Hepatocyte (in vitro differentiated cells): ENCODE measurements around the gene POLG. TPM values are rescaled to one million over a fixed set of nuclear protein-coding genes. Genes with fewer than 3 reads are reported as not detected.

Experiments
- DNase-seq: peaks from one replicate; pipeline ENCODE4 v3.0.0-alpha.2; 2016; ENCODE audit warnings: low spot score
- H2AFZ ChIP-seq: fragments of 200-600 bp; sonication (generic); 2 replicates; pipeline ENCODE4 v1.6.0; 2016; ENCODE audit warnings: antibody characterized with exemption, mild to moderate bottlenecking
- H3K27ac ChIP-seq: fragments of 200-600 bp; sonication (generic); 2 replicates; pipeline ENCODE4 v1.5.1; 2016; ENCODE audit warnings: mild to moderate bottlenecking
- H3K27me3 ChIP-seq: fragments of 200-600 bp; sonication (generic); 2 replicates; pipeline ENCODE4 v1.6.1; 2016
- H3K36me3 ChIP-seq: fragments of 200-600 bp; sonication (generic); replicated peaks from 2 replicates; pipeline ENCODE4 v1.5.1; 2016; ENCODE audit warnings: low read depth; ENCODE audit not compliant: insufficient read depth
- H3K4me1 ChIP-seq: fragments of 200-600 bp; sonication (generic); 2 replicates; pipeline ENCODE4 v1.5.1; 2016; ENCODE audit warnings: mild to moderate bottlenecking, moderate library complexity; ENCODE audit not compliant: insufficient read depth
- H3K4me2 ChIP-seq: fragments of 200-600 bp; sonication (generic); 2 replicates; pipeline ENCODE4 v1.6.0; 2016
- H3K4me3 ChIP-seq: fragments of 200-600 bp; sonication (generic); 2 replicates; pipeline ENCODE4 v1.5.1; 2016; ENCODE audit warnings: mild to moderate bottlenecking
- H3K79me2 ChIP-seq: fragments of 200-600 bp; sonication (generic); 2 replicates; pipeline ENCODE4 v1.6.0; 2017; ENCODE audit warnings: mild to moderate bottlenecking
- H3K9me2 ChIP-seq: fragments of 200-600 bp; sonication (generic); replicated peaks from 2 replicates; pipeline ENCODE4 v1.6.0; 2017; ENCODE audit warnings: mild to moderate bottlenecking; ENCODE audit not compliant: insufficient read depth
- H3K9me3 ChIP-seq: fragments of 200-600 bp; sonication (generic); 2 replicates; pipeline ENCODE4 v1.5.1; 2016; ENCODE audit warnings: low read depth, mild to moderate bottlenecking
- H4K20me1 ChIP-seq: fragments of 200-600 bp; sonication (generic); 2 replicates; pipeline ENCODE4 v1.6.0; 2016; ENCODE audit warnings: mild to moderate bottlenecking; ENCODE audit not compliant: insufficient read depth, poor library complexity, severe bottlenecking
- CTCF ChIP-seq: fragments of 200-600 bp; sonication (generic); IDR thresholded peaks from 2 replicates; pipeline ENCODE4 v1.5.1; 2016; ENCODE audit warnings: antibody characterized with exemption, mild to moderate bottlenecking; ENCODE audit not compliant: poor library complexity
- EZH2 ChIP-seq: fragments of 200-600 bp; sonication (generic); IDR thresholded peaks from 2 replicates; pipeline ENCODE4 v1.6.1; 2016; ENCODE audit warnings: antibody characterized with exemption, mild to moderate bottlenecking, borderline replicate concordance
- EZH2phosphoT487 ChIP-seq: fragments of 200-600 bp; sonication (generic); IDR thresholded peaks from one replicate; pipeline ENCODE4 v1.6.1; 2018; ENCODE audit warnings: antibody characterized with exemption, mild to moderate bottlenecking, low read depth, moderate library complexity; ENCODE audit not compliant: unreplicated experiment, severe bottlenecking
- WGBS: methylation state at CpG from one replicate; pipeline ENCODE4 v1.1.6; 2016; ENCODE audit warnings: low lambda C conversion rate; ENCODE audit errors: missing lambda C conversion rate; 5-methylcytosine and 5-hydroxymethylcytosine counted together
- polyA plus RNA-seq: library from polyadenylated mRNA; unstranded; fragments of >200 nt; fragmentation: Nextera tagmentation; extraction: Ambion mirVana; gene quantifications from 2 replicates; pipeline ENCODE4 v1.2.1, GENCODE V29; 2016
- total RNA-seq: library from RNA; depleted of rRNA; stranded (reverse); fragments of >200 nt; gene quantifications from 2 replicates; pipeline ENCODE4 v1.2.3, GENCODE V29; 2014

Gene POLG
- total and polyA plus RNA-seq, 2 experiments from 2014 or later = 34.0 to 54.0 TPM

GRCh38 chr15:89365462-89366065, 30.9 kb upstream of the POLG start:
- no peaks in the 10 kb centered on the region for H3K36me3 ChIP-seq
- peaks cover 99% of the 10 kb centered on the region for H3K27me3 ChIP-seq
- H3K4me3 ChIP-seq = no peak overlapping the region
- H3K27ac ChIP-seq = no peak overlapping the region
- H3K4me2 ChIP-seq = no peak overlapping the region
- peaks cover 7% of the 10 kb centered on the region for H3K4me1 ChIP-seq
- TF ChIP-seq EZH2 (no peak), EZH2phosphoT487 (no peak), CTCF (no peak)
- DNase-seq = no peak
- 28% methylated on average over 18 of the region's 22 CpGs for WGBS
- no peaks in the 10 kb centered on the region for H4K20me1 ChIP-seq
- no peaks in the 10 kb centered on the region for H3K9me2 ChIP-seq
- no peak overlapping the region for H2AFZ ChIP-seq
- no peaks in the 10 kb centered on the region for H3K9me3 ChIP-seq
- H3K79me2 ChIP-seq = no peaks in the 10 kb centered on the region

- H3K27me3 ChIP-seq = peaks cover 99% of the 10 kb centered on the region
- H3K36me3 ChIP-seq = no peaks in the 10 kb centered on the region
- 48% methylated on average over 13 of the region's 13 CpGs for WGBS
Observed at GRCh38 chr15:89364741-89365450, 30.3 kb upstream of the POLG start.

GRCh38 chr15:89364341-89364740, 29.7 kb upstream of the POLG start:
- no peak overlapping the region for H3K4me3 ChIP-seq
- no peaks in the 10 kb centered on the region for H3K79me2 ChIP-seq
- no peak overlapping the region for H2AFZ ChIP-seq
- peaks cover 99% of the 10 kb centered on the region for H3K27me3 ChIP-seq
- no peak for TF ChIP-seq EZH2phosphoT487
- TF ChIP-seq CTCF = no peak
- no peak for TF ChIP-seq EZH2
- H3K4me2 ChIP-seq = no peak overlapping the region
- no peaks in the 10 kb centered on the region for H3K36me3 ChIP-seq
- H4K20me1 ChIP-seq = no peaks in the 10 kb centered on the region
- WGBS = 42% methylated on average over 6 of the region's 6 CpGs
- H3K9me3 ChIP-seq = no peaks in the 10 kb centered on the region
- no peaks in the 10 kb centered on the region for H3K9me2 ChIP-seq
- no peak for DNase-seq
- peaks cover 7% of the 10 kb centered on the region for H3K4me1 ChIP-seq
- H3K27ac ChIP-seq = no peak overlapping the region

More at GRCh38 chr15:89364741-89365450, 30.3 kb upstream of the POLG start:
- peaks cover 7% of the 10 kb centered on the region for H3K4me1 ChIP-seq
- no peaks in the 10 kb centered on the region for H3K79me2 ChIP-seq
- H3K4me2 ChIP-seq = no peak overlapping the region
- no peak overlapping the region for H2AFZ ChIP-seq
- H4K20me1 ChIP-seq = no peaks in the 10 kb centered on the region
- no peak overlapping the region for H3K4me3 ChIP-seq
- no peaks in the 10 kb centered on the region for H3K9me3 ChIP-seq
- H3K9me2 ChIP-seq = no peaks in the 10 kb centered on the region
- DNase-seq = no peak
- TF ChIP-seq CTCF (no peak), EZH2phosphoT487 (no peak), EZH2 (no peak)
- H3K27ac ChIP-seq = no peak overlapping the region
